NOMO-1 (cell line): ENCODE results near the gene PLK5.
"Not testable (repeated sequence)": the region's sequence is repeated elsewhere in the genome, so short reads cannot be mapped to it uniquely, and the experiment has no call there.

ENCODE experiments used
- DNase-seq, 2 experiments: peaks; one replicate each; lab custom pipeline; 2025; ENCODE audit not compliant: unreplicated experiment in 2 of 2; lab: John Stamatoyannopoulos, UW

PLK5 gene

DNA sequence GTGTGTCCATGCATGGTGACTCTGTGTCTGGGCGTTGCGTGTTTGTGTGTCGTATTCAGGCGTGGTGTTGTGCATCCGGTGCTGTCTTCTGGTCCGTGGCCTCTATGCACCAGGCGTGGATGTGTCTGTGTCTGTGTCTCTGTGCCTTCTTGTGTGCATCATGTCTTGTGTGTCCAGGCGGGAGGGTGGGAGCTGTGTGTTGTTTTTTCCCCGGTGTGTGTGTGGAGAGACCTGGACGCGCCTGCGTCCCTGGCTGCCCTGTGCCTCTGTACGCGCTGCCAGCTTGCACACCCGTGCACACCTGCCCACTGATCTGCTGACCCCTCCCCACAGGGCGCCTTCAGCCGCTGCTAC is 1.1 kb downstream of the PLK5 start:
- no peak for DNase-seq

DNA sequence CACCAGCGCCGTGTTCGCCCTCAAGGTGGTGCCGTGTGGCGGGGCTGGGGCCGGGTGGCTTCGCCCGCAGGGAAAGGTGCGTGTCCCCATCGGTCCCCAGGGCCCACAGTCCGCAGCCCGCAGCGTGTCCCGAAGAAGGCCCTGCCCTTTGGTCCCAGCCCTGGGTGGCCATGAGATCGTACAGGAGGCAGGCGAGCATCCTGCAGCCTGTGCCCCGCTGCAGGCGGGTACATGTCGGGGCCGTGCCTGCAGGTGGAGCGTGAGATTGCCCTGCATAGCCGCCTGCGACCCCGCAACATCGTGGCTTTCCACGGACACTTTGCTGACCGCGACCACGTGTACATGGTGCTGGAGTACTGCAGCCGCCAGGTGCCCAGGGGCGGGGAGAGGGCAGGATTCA is 1.5 kb downstream of the PLK5 start:
- DNase-seq, result no peak

GRCh38 chr19:1526066-1526778 is 2.3 kb downstream of the PLK5 start:
- DNase-seq, result no peak

GRCh38 chr19:1526979-1527649 is 3.2 kb downstream of the PLK5 start:
- DNase-seq, result no peak

DNA sequence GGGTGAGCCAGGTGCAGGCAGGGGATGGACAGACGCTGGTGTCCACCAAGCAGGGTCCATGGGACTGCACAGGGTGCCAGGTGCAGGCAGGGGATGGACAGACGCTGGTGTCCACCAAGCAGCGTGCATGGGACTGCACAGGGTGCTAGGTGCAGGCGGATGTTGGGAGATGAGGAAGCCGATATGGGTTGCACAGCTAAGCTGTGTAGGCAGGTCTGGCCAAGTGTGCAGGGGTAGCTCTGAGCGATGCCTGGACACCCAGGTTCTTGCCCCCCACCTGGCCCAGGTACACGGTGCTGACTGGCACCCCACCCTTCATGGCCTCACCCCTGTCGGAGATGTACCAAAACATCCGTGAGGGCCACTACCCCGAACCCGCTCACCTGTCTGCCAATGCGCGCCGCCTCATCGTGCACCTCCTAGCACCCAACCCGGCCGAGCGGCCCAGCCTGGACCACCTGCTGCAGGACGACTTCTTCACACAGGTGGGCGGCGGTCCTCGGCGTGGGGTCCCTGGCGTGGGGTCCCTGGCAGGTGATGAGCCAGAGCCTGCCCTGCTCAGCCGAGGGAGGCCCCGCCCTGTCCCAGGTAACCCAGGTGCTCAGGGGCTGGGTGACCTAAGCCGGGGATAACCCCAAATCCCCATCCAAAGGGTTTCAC is 3.9 kb downstream of the PLK5 start:
- no peak for DNase-seq

DNA sequence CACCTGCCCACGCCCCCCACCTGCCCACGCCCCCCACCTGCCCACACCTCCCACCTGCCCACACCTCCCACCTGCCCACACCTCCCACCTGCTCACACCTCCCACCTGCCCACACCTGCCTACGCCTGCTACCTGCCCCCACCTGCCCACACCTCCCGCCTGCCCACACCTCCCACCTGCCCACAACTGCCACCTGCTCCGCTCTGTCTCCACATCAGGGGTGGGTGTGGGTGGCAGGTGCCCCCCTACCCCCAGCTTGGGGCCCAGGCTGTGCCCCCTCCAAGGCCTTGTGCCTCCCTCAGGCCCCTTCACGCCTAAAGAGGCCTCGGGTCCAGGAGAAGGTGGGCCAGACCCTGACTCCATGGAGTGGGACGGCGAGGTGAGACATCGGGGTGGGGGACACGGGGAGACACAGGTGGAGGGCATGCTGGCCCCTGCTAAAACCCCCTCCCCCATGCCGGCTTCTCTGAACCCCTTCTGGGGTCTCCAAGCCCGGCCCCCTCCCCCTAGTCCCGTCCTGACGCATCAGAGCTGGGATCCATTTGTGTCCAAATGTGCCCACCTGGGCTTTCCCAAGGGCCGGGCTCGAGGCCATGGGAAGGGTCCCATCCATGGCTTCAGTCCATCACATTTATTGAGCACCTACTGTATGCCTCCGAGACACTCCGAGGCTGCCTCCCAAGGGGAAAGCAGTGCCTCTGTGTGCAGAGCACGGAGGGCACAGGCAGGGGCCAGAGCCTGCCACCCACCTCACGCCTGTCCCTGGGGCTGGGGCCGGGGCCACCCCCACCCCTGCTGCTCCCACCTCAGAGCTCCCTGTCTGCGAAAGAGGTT is 4.9 kb downstream of the PLK5 start:
- DNase-seq, result no peak

DNA sequence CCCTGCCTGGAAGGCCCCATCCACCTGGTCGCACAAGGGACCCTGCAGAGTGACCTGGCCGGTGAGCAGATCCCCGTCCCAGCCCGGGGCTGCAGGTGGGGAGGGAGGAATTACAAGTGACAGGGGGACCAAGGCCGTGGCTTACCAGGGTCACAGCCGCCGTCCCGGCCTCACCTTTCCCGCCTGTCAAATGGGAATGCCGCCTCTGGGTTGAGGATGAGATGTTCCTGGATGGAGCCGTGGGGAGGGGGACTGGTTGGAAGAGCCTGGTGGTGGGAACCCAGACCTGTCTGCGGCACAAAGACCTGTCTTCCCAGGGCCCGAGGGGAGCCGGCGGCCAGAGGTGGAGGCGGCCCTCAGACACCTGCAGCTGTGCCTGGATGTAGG is 5.5 kb downstream of the PLK5 start:
- DNase-seq, result no peak

GRCh38 chr19:1530856-1531255 is 7.0 kb downstream of the PLK5 start:
- not testable (repeated sequence) for DNase-seq

DNA sequence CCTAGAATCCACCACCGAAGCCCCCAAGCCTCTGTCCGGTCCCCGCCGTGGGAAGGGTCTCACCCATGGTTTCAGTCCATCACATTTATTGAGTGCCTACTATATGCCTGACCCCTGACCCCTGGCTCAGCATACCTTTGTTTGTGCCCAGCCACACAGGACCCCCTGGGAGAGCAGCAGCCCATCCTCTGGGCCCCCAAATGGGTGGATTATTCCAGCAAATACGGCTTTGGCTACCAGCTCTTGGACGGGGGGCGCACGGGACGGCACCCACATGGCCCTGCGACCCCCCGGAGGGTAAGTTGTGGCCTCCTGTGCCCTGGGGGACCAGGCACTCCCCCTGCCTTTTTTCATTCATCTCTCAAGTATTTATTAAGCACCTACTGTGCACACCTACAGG is 7.7 kb downstream of the PLK5 start:
- no peak for DNase-seq

- DNase-seq, result no peak
These were observed 8.1 kb downstream of the PLK5 start for GRCh38 chr19:1532003-1532402.

GRCh38 chr19:1533510-1534150 is 9.8 kb downstream of the PLK5 start:
- DNase-seq, result no peak

GRCh38 chr19:1534972-1535371 is 11.1 kb downstream of the PLK5 start:
- DNase-seq, result no peak

GRCh38 chr19:1535699-1536098 is 11.8 kb downstream of the PLK5 start:
- DNase-seq, result not testable (repeated sequence)

DNA sequence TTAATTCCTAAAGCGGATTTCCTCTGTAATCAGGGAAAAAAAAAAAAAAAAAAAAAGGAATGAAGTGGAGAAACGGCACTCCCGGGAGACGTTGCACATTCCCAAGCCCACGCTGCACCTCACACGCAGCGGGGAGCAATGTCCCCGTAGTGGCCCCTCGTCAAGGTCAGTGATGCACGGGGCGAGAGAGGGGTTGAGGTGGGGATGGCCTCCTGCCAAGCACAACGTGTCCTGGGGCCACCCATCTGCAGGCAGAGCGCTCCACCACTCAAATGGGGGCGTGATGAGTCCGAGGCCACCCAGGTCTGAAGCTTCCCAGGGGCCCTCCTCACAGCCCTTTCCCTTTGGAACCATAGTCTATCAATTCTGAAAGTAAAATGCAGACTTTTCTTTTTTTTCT is 15.1 kb downstream of the PLK5 start:
- no peak for DNase-seq

GRCh38 chr19:1539749-1540148 is 15.9 kb downstream of the PLK5 start:
- DNase-seq, result not testable (repeated sequence)

GRCh38 chr19:1540365-1540925 is 16.6 kb downstream of the PLK5 start:
- DNase-seq, result no peak

DNA sequence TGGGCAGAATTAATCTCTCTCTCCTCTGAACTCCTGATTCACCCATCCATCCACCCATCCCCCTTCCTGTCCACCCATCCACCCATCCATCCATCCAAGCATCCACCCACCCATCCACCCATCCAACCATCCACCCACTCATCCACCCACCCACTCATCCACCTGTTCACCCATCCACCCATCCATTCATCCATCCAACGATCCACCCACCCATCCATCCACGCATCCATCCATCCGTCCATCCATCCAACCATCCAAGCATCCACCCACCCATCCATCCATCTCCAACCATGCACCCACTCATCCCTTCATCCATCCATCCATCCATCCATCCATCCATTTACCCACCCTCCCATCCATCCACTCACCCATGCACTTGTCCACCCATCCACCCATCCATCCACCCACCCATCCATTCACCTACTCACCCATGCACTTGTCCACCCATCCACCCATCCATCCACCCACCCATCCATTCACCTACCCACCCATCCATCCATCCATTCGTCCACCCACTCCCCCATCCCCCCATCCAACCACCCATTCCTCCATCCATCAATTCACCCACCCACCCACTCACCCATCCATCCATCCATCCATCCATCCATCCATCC is 25.6 kb downstream of the PLK5 start:
- DNase-seq, result no peak

GRCh38 chr19:1551068-1552040 is 27.5 kb downstream of the PLK5 start:
- DNase-seq, result no peak

DNA sequence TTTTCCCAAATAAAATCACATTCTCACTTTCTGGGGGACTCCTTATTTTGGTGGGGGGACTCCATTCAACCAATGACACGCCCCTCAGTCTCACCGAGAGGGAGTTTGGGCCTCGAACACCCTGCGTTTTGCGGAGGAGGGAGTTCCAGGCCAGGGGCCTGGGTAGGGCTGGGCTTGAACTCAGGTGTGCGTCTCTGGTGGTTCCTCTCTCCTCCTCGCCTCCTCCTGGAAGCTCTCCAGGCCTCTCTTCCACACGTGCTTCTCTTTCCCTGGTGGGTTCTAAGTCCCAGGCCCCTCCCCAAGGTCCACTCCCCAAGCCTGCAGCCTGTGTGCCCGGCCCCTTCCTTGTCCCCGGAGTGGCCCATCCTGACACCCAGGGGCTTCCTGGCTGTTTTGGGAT is 29.5 kb downstream of the PLK5 start:
- DNase-seq, result no peak
